Parathyroid adenoma (tissue), 2 donors: Measurements from ENCODE around the gene CMTM3.
"Not testable (repeated sequence)": the region's sequence is repeated elsewhere in the genome, so short reads cannot be mapped to it uniquely, and the experiment has no call there.

ENCODE experiments used
- H2AFZ ChIP-seq: fragments of 300-600 bp; sonication (generic); one replicate; pipeline ENCODE4 v1.7.0; 2017; ENCODE audit warnings: antibody characterized with exemption, mild to moderate bottlenecking
- H3K27ac ChIP-seq: fragments of 300-600 bp; sonication (generic); one replicate; pipeline ENCODE4 v1.7.0; 2017
- H3K27me3 ChIP-seq: fragments of 300-600 bp; sonication (generic); one replicate; pipeline ENCODE4 v1.7.0; 2017; ENCODE audit warnings: low read length; ENCODE audit not compliant: control insufficient read depth, insufficient read depth
- H3K36me3 ChIP-seq: fragments of 300-600 bp; sonication (generic); one replicate; pipeline ENCODE4 v1.7.0; 2017; ENCODE audit warnings: low read length; ENCODE audit not compliant: control insufficient read depth, insufficient read depth
- H3K4me1 ChIP-seq: fragments of 300-600 bp; sonication (generic); one replicate; pipeline ENCODE4 v1.7.0; 2017; ENCODE audit warnings: control low read depth
- H3K4me2 ChIP-seq: fragments of 300-600 bp; sonication (generic); one replicate; pipeline ENCODE4 v1.7.0; 2017; ENCODE audit warnings: low read length
- H3K4me3 ChIP-seq: fragments of 300-600 bp; sonication (generic); one replicate; pipeline ENCODE4 v1.7.0; 2017; ENCODE audit warnings: low read depth, low read length
- H3K79me2 ChIP-seq: fragments of 300-600 bp; sonication (generic); one replicate; pipeline ENCODE4 v1.7.0; 2017; ENCODE audit warnings: control low read depth
- H3K9ac ChIP-seq: fragments of 300-600 bp; sonication (generic); one replicate; pipeline ENCODE4 v1.7.0; 2017; ENCODE audit warnings: mild to moderate bottlenecking
- H3K9me3 ChIP-seq: fragments of 300-600 bp; sonication (generic); one replicate; pipeline ENCODE4 v1.7.0; 2017; ENCODE audit warnings: low read length; ENCODE audit not compliant: control insufficient read depth
- TF ChIP-seq, protein P1 (sequence below): fragments of 300-600 bp; sonication (generic); IDR thresholded peaks from one replicate; pipeline ENCODE4 v1.7.0; 2017; ENCODE audit warnings: antibody characterized with exemption, mild to moderate bottlenecking
- donor health status: primary hyperparathyroidism.

CMTM3 gene

DNA sequence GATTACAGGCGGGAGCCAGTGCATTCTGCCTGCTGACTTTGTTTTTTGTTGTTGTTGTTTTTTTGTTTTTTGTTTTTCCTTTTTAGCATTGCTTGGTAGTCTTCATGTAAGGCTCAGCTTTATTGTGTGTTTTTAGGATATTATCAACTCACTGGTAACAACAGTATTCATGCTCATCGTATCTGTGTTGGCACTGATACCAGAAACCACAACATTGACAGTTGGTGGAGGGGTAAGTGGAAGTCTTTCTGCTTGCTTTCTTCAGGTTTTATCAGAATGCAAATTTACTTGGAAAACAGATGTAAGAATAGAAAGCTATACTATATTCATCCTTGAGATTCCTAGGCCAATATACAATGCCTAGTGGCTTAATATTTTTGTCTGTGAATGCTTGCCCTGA, 41.5 kb upstream of the CMTM3 start:
- H3K36me3 ChIP-seq: no peaks in the 10 kb centered on the region
- H3K4me2 ChIP-seq: no peak overlapping the region
- H3K4me1 ChIP-seq: no peaks in the 10 kb centered on the region
- H3K4me3 ChIP-seq: no peak overlapping the region
- TF ChIP-seq, protein P1, sequence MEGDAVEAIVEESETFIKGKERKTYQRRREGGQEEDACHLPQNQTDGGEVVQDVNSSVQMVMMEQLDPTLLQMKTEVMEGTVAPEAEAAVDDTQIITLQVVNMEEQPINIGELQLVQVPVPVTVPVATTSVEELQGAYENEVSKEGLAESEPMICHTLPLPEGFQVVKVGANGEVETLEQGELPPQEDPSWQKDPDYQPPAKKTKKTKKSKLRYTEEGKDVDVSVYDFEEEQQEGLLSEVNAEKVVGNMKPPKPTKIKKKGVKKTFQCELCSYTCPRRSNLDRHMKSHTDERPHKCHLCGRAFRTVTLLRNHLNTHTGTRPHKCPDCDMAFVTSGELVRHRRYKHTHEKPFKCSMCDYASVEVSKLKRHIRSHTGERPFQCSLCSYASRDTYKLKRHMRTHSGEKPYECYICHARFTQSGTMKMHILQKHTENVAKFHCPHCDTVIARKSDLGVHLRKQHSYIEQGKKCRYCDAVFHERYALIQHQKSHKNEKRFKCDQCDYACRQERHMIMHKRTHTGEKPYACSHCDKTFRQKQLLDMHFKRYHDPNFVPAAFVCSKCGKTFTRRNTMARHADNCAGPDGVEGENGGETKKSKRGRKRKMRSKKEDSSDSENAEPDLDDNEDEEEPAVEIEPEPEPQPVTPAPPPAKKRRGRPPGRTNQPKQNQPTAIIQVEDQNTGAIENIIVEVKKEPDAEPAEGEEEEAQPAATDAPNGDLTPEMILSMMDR: no peak
- no peaks in the 10 kb centered on the region for H3K9me3 ChIP-seq
- no peaks in the 10 kb centered on the region for H3K79me2 ChIP-seq
- no peak overlapping the region for H3K9ac ChIP-seq
- no peak overlapping the region for H3K27ac ChIP-seq
- no peaks in the 10 kb centered on the region for H3K27me3 ChIP-seq
- H2AFZ ChIP-seq: no peak overlapping the region

DNA sequence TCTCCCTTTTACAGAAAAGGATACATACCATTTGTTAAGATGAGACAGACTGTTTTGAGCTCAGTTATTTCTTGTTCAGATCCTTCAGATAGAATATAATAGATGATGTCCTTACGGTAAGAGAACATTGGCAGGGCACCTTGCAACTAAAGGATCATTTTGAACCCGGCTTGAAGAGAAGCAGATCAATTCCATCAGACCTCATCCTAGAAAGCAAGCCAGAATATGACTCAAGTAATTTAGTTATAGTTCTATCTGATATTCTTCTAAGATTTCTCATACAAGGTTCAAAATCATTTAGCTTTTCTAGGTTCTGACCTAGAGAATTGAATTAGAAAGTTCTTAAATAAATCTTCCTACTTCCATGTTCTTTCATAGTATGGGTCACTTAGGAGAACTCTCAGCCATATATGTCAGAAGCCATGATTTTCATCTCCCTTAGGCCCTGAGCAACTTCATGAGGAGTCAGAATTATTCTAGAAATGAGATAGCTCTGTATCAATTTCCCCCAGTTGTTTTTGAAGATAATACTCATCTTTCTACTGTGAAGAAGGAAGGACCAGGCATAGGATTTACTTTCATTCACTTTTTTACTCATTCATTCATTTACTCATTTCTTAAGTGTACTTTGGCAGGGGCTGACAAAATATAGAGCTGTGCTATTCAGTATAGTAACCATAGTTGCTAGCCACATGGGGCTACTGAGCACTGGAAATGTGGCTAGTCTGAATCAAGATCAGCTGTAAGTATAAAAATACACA, 40.8 kb upstream of the CMTM3 start:
- TF ChIP-seq, protein P1: no peak
- Histone ChIP-seq H3K4me2 (no peak overlapping the region), H3K27me3 (no peaks in the 10 kb centered on the region), H3K4me1 (no peaks in the 10 kb centered on the region), H3K9ac (no peak overlapping the region), H2AFZ (no peak overlapping the region), H3K4me3 (no peak overlapping the region), H3K27ac (no peak overlapping the region), H3K79me2 (no peaks in the 10 kb centered on the region), H3K9me3 (no peaks in the 10 kb centered on the region), H3K36me3 (no peaks in the 10 kb centered on the region)

DNA sequence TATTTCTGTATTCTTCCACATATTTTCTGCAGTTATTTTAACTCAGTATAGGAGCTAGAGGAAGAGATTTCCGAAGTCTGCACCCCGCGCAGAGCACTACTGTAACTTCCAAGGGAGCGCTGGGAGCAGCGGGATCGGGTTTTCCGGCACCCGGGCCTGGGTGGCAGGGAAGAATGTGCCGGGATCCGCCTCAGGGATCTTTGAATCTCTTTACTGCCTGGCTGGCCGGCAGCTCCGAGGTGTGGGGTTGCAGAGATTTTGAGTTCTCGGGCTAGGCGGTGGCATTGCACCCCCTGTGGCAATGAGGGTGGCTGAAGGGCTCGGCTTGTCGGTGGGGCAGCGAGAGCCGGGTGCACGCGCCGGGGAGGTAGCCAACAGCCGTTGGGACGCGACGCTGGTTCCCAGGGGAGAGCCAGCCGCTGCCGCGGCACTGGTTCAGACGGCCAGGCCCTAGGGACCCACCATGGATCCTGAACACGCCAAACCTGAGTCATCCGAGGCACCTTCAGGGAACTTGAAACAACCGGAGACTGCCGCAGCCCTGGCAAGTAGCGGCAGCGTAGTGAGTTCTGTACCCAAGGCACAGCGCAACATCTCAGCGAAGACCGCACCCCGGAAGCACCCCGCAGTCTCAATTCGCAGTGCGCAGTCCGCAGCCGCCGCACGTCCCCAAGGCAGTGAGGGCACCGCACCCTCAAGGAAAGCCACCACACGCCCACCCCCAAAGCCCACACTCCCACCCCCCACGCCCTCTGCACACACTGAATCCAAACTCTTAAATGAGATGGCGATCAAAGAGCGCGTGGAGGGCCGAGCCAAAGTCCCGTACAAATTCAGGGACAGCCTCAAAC, 38.2 kb upstream of the CMTM3 start, which contains the start of gene CMTM1:
CMTM1 (plus strand) TSS at position 389 of the 851 bp plus-strand sequence; CDS start at position 464, 75 bp downstream.
- Histone ChIP-seq H3K27ac (no peak within 1 kb of the TSS), H3K9ac (no peak within 1 kb of the TSS), H3K4me1 (no peaks in the 10 kb centered on the region), H3K79me2 (no peaks in the 10 kb centered on the region), H2AFZ (no peak within 1 kb of the TSS), H3K36me3 (no peaks in the 10 kb centered on the region), H3K4me3 (no peak within 1 kb of the TSS), H3K9me3 (no peaks in the 10 kb centered on the region), H3K27me3 (no peaks in the 10 kb centered on the region), H3K4me2 (no peak within 1 kb of the TSS)
- TF ChIP-seq, protein P1: no peak

DNA sequence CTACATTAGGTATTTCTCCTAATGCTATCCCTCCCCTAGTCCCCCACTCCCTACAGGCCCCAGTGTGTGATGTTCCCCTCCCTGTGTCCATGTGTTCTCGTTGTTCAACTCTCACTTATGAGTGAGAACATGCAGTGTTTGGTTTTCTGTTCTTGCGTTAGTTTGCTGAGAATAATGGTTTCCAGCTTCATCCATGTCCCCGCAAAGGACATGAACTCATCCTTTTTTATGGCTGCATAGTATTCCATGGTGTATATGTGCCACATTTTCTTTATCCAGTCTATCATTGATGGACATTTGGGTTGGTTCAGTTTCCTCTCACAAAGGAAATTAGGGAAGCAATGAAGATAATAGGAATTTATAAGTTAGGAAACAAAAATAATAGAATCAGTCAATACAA, 37.2 kb upstream of the CMTM3 start:
- not testable (repeated sequence) for H3K4me3 ChIP-seq, H3K4me2 ChIP-seq, H3K36me3 ChIP-seq, H3K9me3 ChIP-seq, H3K9ac ChIP-seq, H3K27me3 ChIP-seq, H2AFZ ChIP-seq, H3K79me2 ChIP-seq, H3K27ac ChIP-seq, H3K4me1 ChIP-seq

DNA sequence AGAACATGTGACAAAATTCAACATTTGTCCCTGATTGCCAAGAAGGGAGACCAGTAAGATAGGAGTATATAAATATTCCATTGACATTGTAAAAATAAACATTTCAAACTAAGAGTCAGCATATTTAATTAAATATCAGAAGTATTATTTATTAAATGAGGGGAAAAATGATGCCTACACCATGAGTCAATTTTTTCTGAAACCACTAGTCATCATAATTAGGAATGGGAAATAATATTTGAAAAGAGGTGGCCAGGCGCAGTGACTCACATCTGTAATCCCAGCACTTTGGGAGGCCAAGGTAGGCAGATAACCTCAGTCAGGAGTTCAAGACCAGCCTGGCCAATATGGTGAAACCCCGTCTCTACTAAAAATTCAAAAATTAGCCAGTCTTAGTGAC, 36.1 kb upstream of the CMTM3 start:
- Histone ChIP-seq H3K4me2 (no peak overlapping the region), H3K9me3 (no peaks in the 10 kb centered on the region), H3K36me3 (no peaks in the 10 kb centered on the region), H3K4me3 (no peak overlapping the region), H2AFZ (no peak overlapping the region), H3K27ac (no peak overlapping the region), H3K79me2 (no peaks in the 10 kb centered on the region), H3K27me3 (no peaks in the 10 kb centered on the region), H3K4me1 (no peaks in the 10 kb centered on the region), H3K9ac (no peak overlapping the region)
- TF ChIP-seq, protein P1: no peak
